Smooth muscle cell (in vitro differentiated cells): Measurements from ENCODE around the gene ZNF783. TPM values are rescaled to one million over a fixed set of nuclear protein-coding genes. Genes with fewer than 3 reads are reported as not detected.

Experiments
- DNase-seq: peaks from one replicate; lab custom pipeline; 2025; ENCODE audit not compliant: unreplicated experiment; lab: John Stamatoyannopoulos, UW
- H2AFZ ChIP-seq: fragments of 200-600 bp; sonication (generic); 2 replicates; pipeline ENCODE4 v1.6.0; 2016; ENCODE audit warnings: antibody characterized with exemption, low read depth, mild to moderate bottlenecking
- H3F3A ChIP-seq: fragments of 200-600 bp; sonication (generic); 2 replicates; pipeline ENCODE4 v1.6.0; 2017; ENCODE audit warnings: antibody characterized with exemption, low read depth
- H3K27ac ChIP-seq: fragments of 200-600 bp; sonication (generic); 2 replicates; pipeline ENCODE4 v1.5.1; 2016; ENCODE audit warnings: low read depth, mild to moderate bottlenecking
- H3K27me3 ChIP-seq: fragments of 200-600 bp; sonication (generic); 2 replicates; pipeline ENCODE4 v1.6.1; 2016; ENCODE audit warnings: low read depth, mild to moderate bottlenecking
- H3K36me3 ChIP-seq: fragments of 200-600 bp; sonication (generic); 2 replicates; pipeline ENCODE4 v1.5.1; 2016; ENCODE audit warnings: low read depth
- H3K4me1 ChIP-seq: fragments of 200-600 bp; sonication (generic); 2 replicates; pipeline ENCODE4 v1.5.1; 2016; ENCODE audit warnings: low read depth
- H3K4me2 ChIP-seq: fragments of 200-600 bp; sonication (generic); 2 replicates; pipeline ENCODE4 v1.6.0; 2016; ENCODE audit warnings: mild to moderate bottlenecking
- H3K4me3 ChIP-seq: fragments of 200-600 bp; sonication (generic); 2 replicates; pipeline ENCODE4 v1.5.1; 2016; ENCODE audit warnings: mild to moderate bottlenecking
- H3K79me2 ChIP-seq: fragments of 200-600 bp; sonication (generic); 2 replicates; pipeline ENCODE4 v1.6.0; 2016; ENCODE audit warnings: low read depth, mild to moderate bottlenecking
- H3K9ac ChIP-seq: fragments of 200-600 bp; sonication (generic); 2 replicates; pipeline ENCODE4 v1.6.0; 2016; ENCODE audit warnings: low read depth
- H3K9me3 ChIP-seq: fragments of 200-600 bp; sonication (generic); replicated peaks from 2 replicates; pipeline ENCODE4 v1.5.1; 2016; ENCODE audit warnings: low read depth
- H4K20me1 ChIP-seq: fragments of 200-600 bp; sonication (generic); 2 replicates; pipeline ENCODE4 v1.6.0; 2016; ENCODE audit warnings: low read depth
- CTCF ChIP-seq: fragments of 200-600 bp; sonication (generic); IDR thresholded peaks from 2 replicates; pipeline ENCODE4 v1.5.1; 2017; ENCODE audit warnings: borderline replicate concordance, mild to moderate bottlenecking, antibody characterized with exemption; ENCODE audit not compliant: insufficient read depth, poor library complexity, severe bottlenecking
- WGBS: methylation state at CpG from one replicate; pipeline ENCODE4 v1.1.7; 2016; ENCODE audit warnings: low lambda C conversion rate; 5-methylcytosine and 5-hydroxymethylcytosine counted together
- polyA plus RNA-seq: library from polyadenylated mRNA; unstranded; fragments of >200 nt; fragmentation: Nextera tagmentation; extraction: Ambion mirVana; gene quantifications from 2 replicates; pipeline ENCODE4 v1.2.1, GENCODE V29; 2016
- total RNA-seq: library from RNA; depleted of rRNA; stranded (reverse); fragments of >200 nt; gene quantifications from 2 replicates; pipeline ENCODE4 v1.2.3, GENCODE V29; 2014

Gene ZNF783
- total and polyA plus RNA-seq, 2 experiments from 2014 or later: 7.2 to 8.1 TPM

GRCh38 chr7:149317496-149317895, 55.5 kb downstream of the ZNF783 start:
- no peaks in the 10 kb centered on the region for H3K27me3 ChIP-seq
- H3K27ac ChIP-seq: no peak overlapping the region
- H3K36me3 ChIP-seq: no peaks in the 10 kb centered on the region
- 100% methylated on average over 1 of the region's 1 CpG for WGBS
- H3K4me3 ChIP-seq: no peak overlapping the region
- no peaks in the 10 kb centered on the region for H3F3A ChIP-seq
- no peak overlapping the region for H3K9ac ChIP-seq
- no peak for TF ChIP-seq CTCF
- H4K20me1 ChIP-seq: no peaks in the 10 kb centered on the region
- no peak overlapping the region for H3K4me2 ChIP-seq
- H2AFZ ChIP-seq: no peak overlapping the region
- H3K4me1 ChIP-seq: no peaks in the 10 kb centered on the region
- DNase-seq: no peak
- H3K9me3 ChIP-seq: no peaks in the 10 kb centered on the region
- H3K79me2 ChIP-seq: no peaks in the 10 kb centered on the region

GRCh38 chr7:149317986-149318672, 56.1 kb downstream of the ZNF783 start:
- WGBS: 83% methylated on average over 9 of the region's 9 CpGs

GRCh38 chr7:149319376-149319775, 57.4 kb downstream of the ZNF783 start:
- Histone ChIP-seq H3K9me3 (no peaks in the 10 kb centered on the region), H3K36me3 (no peaks in the 10 kb centered on the region), H3K9ac (no peak overlapping the region), H3K79me2 (no peaks in the 10 kb centered on the region), H3K27ac (no peak overlapping the region), H3K4me3 (no peak overlapping the region), H3F3A (no peaks in the 10 kb centered on the region), H3K4me2 (no peak overlapping the region), H2AFZ (no peak overlapping the region), H4K20me1 (no peaks in the 10 kb centered on the region), H3K4me1 (no peaks in the 10 kb centered on the region), H3K27me3 (no peaks in the 10 kb centered on the region)
- no peak for TF ChIP-seq CTCF
- 93% methylated on average over 6 of the region's 6 CpGs for WGBS
- DNase-seq: no peak

More at GRCh38 chr7:149317986-149318672, 56.1 kb downstream of the ZNF783 start:
- no peak overlapping the region for H3K27ac ChIP-seq
- H4K20me1 ChIP-seq: no peaks in the 10 kb centered on the region
- H3K9ac ChIP-seq: no peak overlapping the region
- no peak for TF ChIP-seq CTCF
- no peak for DNase-seq
- no peak overlapping the region for H2AFZ ChIP-seq
- H3F3A ChIP-seq: no peaks in the 10 kb centered on the region
- no peaks in the 10 kb centered on the region for H3K4me1 ChIP-seq
- no peak overlapping the region for H3K4me3 ChIP-seq
- no peak overlapping the region for H3K4me2 ChIP-seq
- H3K36me3 ChIP-seq: no peaks in the 10 kb centered on the region
- no peaks in the 10 kb centered on the region for H3K79me2 ChIP-seq
- no peaks in the 10 kb centered on the region for H3K9me3 ChIP-seq
- no peaks in the 10 kb centered on the region for H3K27me3 ChIP-seq
